SJCRH30 (cell line): ENCODE results near the gene CCDC142. TPM values are rescaled to one million over a fixed set of nuclear protein-coding genes. Genes with fewer than 3 reads are reported as not detected.
"Not testable (repeated sequence)": the region's sequence is repeated elsewhere in the genome, so short reads cannot be mapped to it uniquely, and the experiment has no call there.

Experiments used
- DNase-seq, 2 experiments: peaks; one replicate each; pipeline ENCODE4 v3.0.0-alpha.2; 2015 to 2020
- H3K27ac ChIP-seq: fragments of 250-450 bp; sonication (Bioruptor Pico); 2 replicates; pipeline ENCODE4 v1.5.1; 2020; ENCODE audit warnings: mild to moderate bottlenecking, moderate library complexity
- H3K27me3 ChIP-seq: fragments of 250-450 bp; sonication (Bioruptor Pico); 2 replicates; pipeline ENCODE4 v1.5.1; 2020; ENCODE audit warnings: mild to moderate bottlenecking, moderate library complexity
- H3K36me3 ChIP-seq: fragments of 250-450 bp; sonication (Bioruptor Pico); 2 replicates; pipeline ENCODE4 v1.5.1; 2020; ENCODE audit warnings: mild to moderate bottlenecking, moderate library complexity
- H3K4me1 ChIP-seq: fragments of 250-450 bp; sonication (Bioruptor Pico); 2 replicates; pipeline ENCODE4 v1.5.1; 2020; ENCODE audit warnings: mild to moderate bottlenecking, moderate library complexity
- H3K4me3 ChIP-seq: fragments of 250-450 bp; sonication (Bioruptor Pico); 2 replicates; pipeline ENCODE4 v1.5.1; 2020; ENCODE audit warnings: mild to moderate bottlenecking, moderate library complexity
- H3K9me3 ChIP-seq: fragments of 250-450 bp; sonication (Bioruptor Pico); replicated peaks from 2 replicates; pipeline ENCODE4 v1.5.1; 2020; ENCODE audit warnings: mild to moderate bottlenecking, moderate library complexity
- total RNA-seq: library from RNA; depleted of rRNA; stranded (reverse); fragments of >200 nt; shearing (Covaris generic); gene quantifications from 2 replicates; pipeline ENCODE4 v1.2.3, GENCODE V29; 2014

Gene CCDC142
- total RNA-seq, 1 experiment from 2014 or later: 24.0 TPM

GRCh38 chr2:74457129-74457548 is 25.7 kb downstream of the CCDC142 start:
- no peaks in the 10 kb centered on the region for H3K27me3 ChIP-seq
- no peaks in the 10 kb centered on the region for H3K36me3 ChIP-seq
- peak overlapping the region; percentile 68 for H3K4me3 ChIP-seq
- no peaks in the 10 kb centered on the region for H3K9me3 ChIP-seq
- no peak for DNase-seq
- peaks cover 11% of the 10 kb centered on the region for H3K4me1 ChIP-seq
- H3K27ac ChIP-seq: peak overlapping the region; percentile 65; the same call in 1 of the 2 replicates

GRCh38 chr2:74454654-74455511 is 27.9 kb downstream of the CCDC142 start, which contains the start of gene INO80B:
Gene INO80B, plus strand, starts transcription at chr2:74455087. Its CDS starts 30 bp downstream, at chr2:74455117.
- no peaks in the 10 kb centered on the region for H3K36me3 ChIP-seq
- H3K4me1 ChIP-seq: peaks cover 11% of the 10 kb centered on the region
- H3K9me3 ChIP-seq: no peaks in the 10 kb centered on the region
- H3K27me3 ChIP-seq: no peaks in the 10 kb centered on the region
- peak within 1 kb of the TSS; percentile 9; the same call in 1 of the 2 replicates for H3K27ac ChIP-seq
- peak within 1 kb of the TSS; percentile 64 for H3K4me3 ChIP-seq
- DNase-seq: peak; percentile 96 to 99

- Histone ChIP-seq H3K9me3 (no peaks in the 10 kb centered on the region), H3K27me3 (0 out of 2 replicates have a peak, but pooled peaks cover 2% of the 10 kb centered on the region), H3K27ac (no peak overlapping the region), H3K36me3 (no peaks in the 10 kb centered on the region), H3K4me1 (peaks cover 6% of the 10 kb centered on the region; the same call in 1 of the 2 replicates), H3K4me3 (no peak overlapping the region)
- DNase-seq: no peak
Measured at GRCh38 chr2:74450570-74451190, 32.1 kb downstream of the CCDC142 start.

DNA sequence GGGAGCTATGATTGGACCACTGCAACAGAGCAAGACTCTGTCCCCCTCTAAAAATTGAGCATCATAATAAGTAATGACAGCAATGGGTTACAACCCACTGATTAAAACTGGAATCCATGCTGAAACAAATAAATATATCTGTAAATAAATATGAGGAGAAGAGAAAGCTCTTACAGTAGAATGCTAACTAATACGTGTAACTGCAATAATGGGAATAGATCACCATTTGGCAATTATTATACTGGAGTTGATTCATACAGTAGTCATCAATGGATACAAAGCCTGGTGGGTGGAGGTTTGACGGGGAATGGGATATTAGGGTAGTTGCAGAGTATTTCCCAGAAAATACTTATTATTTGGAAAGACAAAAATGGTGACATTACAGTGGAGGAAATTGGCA is 34.0 kb downstream of the CCDC142 start:
- H3K36me3 ChIP-seq: no peaks in the 10 kb centered on the region
- 0 out of 2 replicates have a peak, but pooled peaks cover 2% of the 10 kb centered on the region for H3K27me3 ChIP-seq
- no peaks in the 10 kb centered on the region for H3K9me3 ChIP-seq
- H3K27ac ChIP-seq: no peak overlapping the region
- H3K4me3 ChIP-seq: no peak overlapping the region
- no peak for DNase-seq
- peaks cover 16% of the 10 kb centered on the region for H3K4me1 ChIP-seq

- H3K36me3 ChIP-seq: no peaks in the 10 kb centered on the region
- peaks cover 12% of the 10 kb centered on the region for H3K4me1 ChIP-seq
- H3K9me3 ChIP-seq: no peaks in the 10 kb centered on the region
- H3K27me3 ChIP-seq: 0 out of 2 replicates have a peak, but pooled peaks cover 2% of the 10 kb centered on the region
- DNase-seq: no peak
- H3K27ac ChIP-seq: no peak overlapping the region
- no peak overlapping the region for H3K4me3 ChIP-seq
Measured at GRCh38 chr2:74447230-74447999, 35.4 kb downstream of the CCDC142 start.

GRCh38 chr2:74444498-74445318 is 38.1 kb downstream of the CCDC142 start:
- Histone ChIP-seq H3K27me3 (0 out of 2 replicates have a peak, but pooled peaks cover 2% of the 10 kb centered on the region), H3K9me3 (no peaks in the 10 kb centered on the region), H3K4me3 (no peak overlapping the region), H3K4me1 (peaks cover 17% of the 10 kb centered on the region), H3K27ac (no peak overlapping the region), H3K36me3 (no peaks in the 10 kb centered on the region)
- DNase-seq: no peak

- not testable (repeated sequence) for H3K9me3 ChIP-seq, H3K27ac ChIP-seq, H3K4me3 ChIP-seq, DNase-seq, H3K36me3 ChIP-seq, H3K27me3 ChIP-seq
- H3K4me1 ChIP-seq: peaks cover 31% of the 10 kb centered on the region
Measured at GRCh38 chr2:74442483-74443297, 40.1 kb downstream of the CCDC142 start.

- Histone ChIP-seq H3K9me3 (no peaks in the 10 kb centered on the region), H3K36me3 (no peaks in the 10 kb centered on the region; the same call in 1 of the 2 replicates), H3K27me3 (no peaks in the 10 kb centered on the region), H3K4me1 (peaks cover 39% of the 10 kb centered on the region), H3K4me3 (peak within 1 kb of the TSS; percentile 68), H3K27ac (peak within 1 kb of the TSS; percentile 100)
- DNase-seq: no peak
Measured at GRCh38 chr2:74441690-74442482, 40.9 kb downstream of the CCDC142 start, which contains the start of gene RTKN. Gene RTKN, minus strand, starts transcription at chr2:74441937. Its CDS starts 121 bp downstream, at chr2:74441816.

- H3K4me1 ChIP-seq: peaks cover 40% of the 10 kb centered on the region
- no peaks in the 10 kb centered on the region for H3K9me3 ChIP-seq
- H3K4me3 ChIP-seq: peak overlapping the region; percentile 68
- DNase-seq: no peak
- peak overlapping the region; percentile 100 for H3K27ac ChIP-seq
- no peaks in the 10 kb centered on the region for H3K27me3 ChIP-seq
- H3K36me3 ChIP-seq: no peaks in the 10 kb centered on the region; the same call in 1 of the 2 replicates
Measured at GRCh38 chr2:74441170-74441689, 41.6 kb downstream of the CCDC142 start.

GRCh38 chr2:74440378-74441169 is 42.2 kb downstream of the CCDC142 start:
- Histone ChIP-seq H3K27ac (peak overlapping the region; percentile 100), H3K36me3 (peaks cover under 1% of the 10 kb centered on the region; the same call in 1 of the 2 replicates), H3K4me1 (peaks cover 40% of the 10 kb centered on the region), H3K9me3 (no peaks in the 10 kb centered on the region), H3K27me3 (no peaks in the 10 kb centered on the region), H3K4me3 (peak overlapping the region; percentile 68)
- DNase-seq: peak; percentile 97

DNA sequence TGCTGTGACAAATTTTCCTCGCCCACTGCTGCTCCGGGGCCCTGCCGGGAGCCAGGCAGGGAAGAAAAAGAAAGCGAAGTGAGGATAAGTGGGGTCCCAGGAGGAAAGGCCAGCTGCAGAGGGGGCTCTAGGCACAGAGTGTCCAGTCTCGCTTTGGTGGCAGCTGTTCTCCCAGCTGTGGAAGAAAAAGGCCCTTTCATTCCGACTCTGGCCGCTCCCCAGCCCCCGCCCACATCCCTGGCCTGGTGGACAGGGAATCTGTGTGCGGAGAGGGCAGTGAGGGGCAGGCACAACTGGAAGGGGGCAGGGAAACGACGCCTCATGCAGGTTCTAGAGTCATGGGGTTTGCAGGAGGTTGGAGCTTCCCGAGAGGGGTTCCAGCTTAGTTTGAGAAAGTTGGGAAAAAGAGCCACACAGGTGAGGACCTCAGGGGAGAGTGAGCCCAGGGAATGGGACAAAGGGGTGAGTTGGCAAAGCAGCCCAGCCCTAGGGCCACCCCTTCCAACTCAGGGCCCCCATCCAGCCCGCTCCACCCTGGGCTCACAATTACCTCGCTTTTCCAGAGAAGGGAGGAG is 42.9 kb downstream of the CCDC142 start:
- peak overlapping the region; percentile 68 for H3K4me3 ChIP-seq
- H3K36me3 ChIP-seq: peaks cover 3% of the 10 kb centered on the region; the same call in 1 of the 2 replicates
- H3K4me1 ChIP-seq: peaks cover 40% of the 10 kb centered on the region
- H3K9me3 ChIP-seq: no peaks in the 10 kb centered on the region
- peak; percentile 99 for DNase-seq
- peak overlapping the region; percentile 100 for H3K27ac ChIP-seq
- no peaks in the 10 kb centered on the region for H3K27me3 ChIP-seq
